HG03342 (cell line): ENCODE measurements around the gene PAK6.

ENCODE experiments used
- ATAC-seq: cut with Tn5 transposase; IDR thresholded peaks from one replicate; pipeline ENCODE4 v1.9.1; 2021; ENCODE audit warnings: mild to moderate bottlenecking, moderate library complexity; ENCODE audit not compliant: unreplicated experiment

Gene PAK6

GRCh38 chr15:40238532-40239403, at the start of gene PAK6:
Gene PAK6 (plus strand): TSS chr15:40239063. CDS start chr15:40264786, 25,723 bp downstream.
- peak; percentile 46 for ATAC-seq

- no peak for ATAC-seq
These were observed 48.3 kb upstream of the PAK6 start for GRCh38 chr15:40190591-40190990.

GRCh38 chr15:40192942-40193341, 45.9 kb upstream of the PAK6 start:
- no peak for ATAC-seq

GRCh38 chr15:40197434-40197833, 41.4 kb upstream of the PAK6 start:
- ATAC-seq, result no peak

- ATAC-seq, result no peak
These were observed 40.3 kb upstream of the PAK6 start for GRCh38 chr15:40198355-40199085.

GRCh38 chr15:40204100-40204499, 34.8 kb upstream of the PAK6 start:
- ATAC-seq, result no peak

- no peak for ATAC-seq
These were observed 21.6 kb upstream of the PAK6 start for GRCh38 chr15:40217166-40217824.

- no peak for ATAC-seq
These were observed 19.1 kb upstream of the PAK6 start for GRCh38 chr15:40219801-40220200.

GRCh38 chr15:40222131-40222530, 16.7 kb upstream of the PAK6 start:
- ATAC-seq, result no peak

GRCh38 chr15:40226736-40227135, 12.1 kb upstream of the PAK6 start:
- ATAC-seq, result no peak

- no peak for ATAC-seq
These were observed 9.5 kb upstream of the PAK6 start for GRCh38 chr15:40229316-40229715.

- no peak for ATAC-seq
These were observed 8.9 kb upstream of the PAK6 start for GRCh38 chr15:40229956-40230355.

- no peak for ATAC-seq
These were observed 6.2 kb upstream of the PAK6 start for GRCh38 chr15:40232625-40233070.

- ATAC-seq, result no peak
These were observed 4.9 kb upstream of the PAK6 start for GRCh38 chr15:40233727-40234577.

- ATAC-seq, result no peak
These were observed 4.1 kb upstream of the PAK6 start for GRCh38 chr15:40234783-40235182.

- no peak for ATAC-seq
These were observed 3.5 kb upstream of the PAK6 start for GRCh38 chr15:40235201-40235885.

GRCh38 chr15:40239404-40239692, 485 bp downstream of the PAK6 start:
- ATAC-seq, result no peak

- no peak for ATAC-seq
These were observed 1.1 kb downstream of the PAK6 start for GRCh38 chr15:40239693-40240618.

- no peak for ATAC-seq
These were observed 1.9 kb downstream of the PAK6 start for GRCh38 chr15:40240619-40241221.
